NK-92 (cell line): Measurements from ENCODE around the gene NACAD.

Experiments used
- DNase-seq: peaks from one replicate; lab custom pipeline; 2025; ENCODE audit not compliant: unreplicated experiment; lab: John Stamatoyannopoulos, UW

NACAD gene

GRCh38 chr7:45088821-45089340 is at the start of gene NACAD:
Gene NACAD (minus strand): TSS chr7:45088969. CDS start chr7:45088894, 75 bp downstream.
- no peak for DNase-seq

GRCh38 chr7:45136106-45137060 is 47.6 kb upstream of the NACAD start:
- DNase-seq = no peak

- no peak for DNase-seq
Observed at GRCh38 chr7:45133877-45134276, 45.1 kb upstream of the NACAD start.

- no peak for DNase-seq
Observed at GRCh38 chr7:45133352-45133751, 44.6 kb upstream of the NACAD start.

- DNase-seq = no peak
Observed at GRCh38 chr7:45132708-45133320, 44.0 kb upstream of the NACAD start.

GRCh38 chr7:45131891-45132290 is 43.1 kb upstream of the NACAD start:
- DNase-seq = no peak

- DNase-seq = no peak
Observed at GRCh38 chr7:45130910-45131309, 42.1 kb upstream of the NACAD start.

- DNase-seq = no peak
Observed at GRCh38 chr7:45129906-45130305, 41.1 kb upstream of the NACAD start.

- no peak for DNase-seq
Observed at GRCh38 chr7:45129181-45129800, 40.5 kb upstream of the NACAD start.

GRCh38 chr7:45126920-45127319 is 38.2 kb upstream of the NACAD start:
- DNase-seq = no peak

GRCh38 chr7:45126201-45126600 is 37.4 kb upstream of the NACAD start:
- DNase-seq = no peak

- DNase-seq = no peak
Observed at GRCh38 chr7:45125193-45125904, 36.6 kb upstream of the NACAD start.

GRCh38 chr7:45123913-45124710 is 35.3 kb upstream of the NACAD start:
- no peak for DNase-seq

GRCh38 chr7:45122975-45123860 is 34.4 kb upstream of the NACAD start:
- DNase-seq = no peak

GRCh38 chr7:45119550-45119949 is 30.8 kb upstream of the NACAD start:
- no peak for DNase-seq

- DNase-seq = no peak
Observed at GRCh38 chr7:45118889-45119331, 30.1 kb upstream of the NACAD start.

GRCh38 chr7:45118292-45118691 is 29.5 kb upstream of the NACAD start:
- DNase-seq = no peak

- DNase-seq = no peak
Observed at GRCh38 chr7:45117582-45117981, 28.8 kb upstream of the NACAD start.

GRCh38 chr7:45116048-45116447 is 27.3 kb upstream of the NACAD start:
- no peak for DNase-seq
